Right cardiac atrium (tissue), 5 donors: Measurements from ENCODE around the gene NOLC1. TPM values are rescaled to one million over a fixed set of nuclear protein-coding genes. Genes with fewer than 3 reads are reported as not detected.

Source experiments
- ATAC-seq, 2 donors: fragments of 200-7000 bp; cut with Tn5 transposase; one replicate each; pipeline versions ENCODE4 v1.8.0 to v1.9.1; 2020; ENCODE audit warnings: moderate library complexity in 2 of 2, mild to moderate bottlenecking in 1 of 2
- DNase-seq, 3 donors: peaks; one replicate each; pipeline ENCODE4 v3.0.0-alpha.2; 2020
- H3K27ac ChIP-seq: one replicate; pipeline ENCODE4 v1.5.1; 2013; ENCODE audit warnings: mild to moderate bottlenecking, low read length, control low read depth, moderate library complexity
- H3K27me3 ChIP-seq: one replicate; pipeline ENCODE4 v1.6.1; 2013; ENCODE audit not compliant: control insufficient read depth, insufficient read depth
- H3K4me1 ChIP-seq: one replicate; pipeline ENCODE4 v1.6.1; 2013; ENCODE audit warnings: low read length; ENCODE audit not compliant: control insufficient read depth, insufficient read depth
- H3K4me3 ChIP-seq: one replicate; pipeline ENCODE4 v1.5.1; 2013; ENCODE audit warnings: low read length, control low read depth
- H3K9me3 ChIP-seq: one replicate; pipeline ENCODE4 v1.6.1; 2013; ENCODE audit warnings: low read length; ENCODE audit not compliant: control insufficient read depth
- WGBS: extraction: QIAGEN DNeasy Blood & Tissue Kit; methylation state at CpG from one replicate; pipeline ENCODE4 v1.1.7; 2013; 5-methylcytosine and 5-hydroxymethylcytosine counted together
- intact Hi-C, 4 donors: fragments of 100-400 bp; cut with DNase I; formaldehyde crosslinking; loops; one replicate each; pipeline versions ENCODE4 v1.11.0 to v1.14.0; 2022 to 2023
- polyA plus RNA-seq: library from polyadenylated mRNA; stranded (reverse); fragments of 200-250 nt; gene quantifications from one replicate; pipeline ENCODE4 v1.2.3, GENCODE V29; 2013
- total RNA-seq, 4 donors: library from RNA; stranded (reverse); fragmentation: NEBNext Ultra II Directional; extraction: Animal tissue kit (Norgen Biotek cat#: 25700); gene quantifications; one replicate each; pipeline ENCODE4 v1.2.1, GENCODE V29; 2021
- donor health status: healthy with polysubstance abuse.
- donor health status: DM: no; HTN: yes; CAD: no.
- donor health status: DM: no; HTN: no; CAD: no.
- donor health status: DM: no; HTN: yes; CAD: no; lungs with severe emphysema.
- donor health status: DM: yes; HTN: yes; CAD: no.

NOLC1 gene
- total and polyA plus RNA-seq, 5 donors = 18.4 to 38.0 (median 30.1) TPM

- no peak for DNase-seq
- no peak for ATAC-seq
- H3K27ac ChIP-seq = no peak overlapping the region
- H3K4me3 ChIP-seq = no peak overlapping the region
- 89% methylated on average over 5 of the region's 5 CpGs for WGBS
- H3K27me3 ChIP-seq = no peaks in the 10 kb centered on the region
- intact Hi-C loops = loop anchor here in 1 of 4 donors (10.0 kb wide), 1 partner anchor 66 kb away; the partner anchor contains the start of gene ELOVL3
- no peaks in the 10 kb centered on the region for H3K9me3 ChIP-seq
- no peaks in the 10 kb centered on the region for H3K4me1 ChIP-seq
Observed at GRCh38 chr10:102159051-102159597, 6.9 kb downstream of the NOLC1 start.

GRCh38 chr10:102159831-102160230 is 7.6 kb downstream of the NOLC1 start:
- no peaks in the 10 kb centered on the region for H3K27me3 ChIP-seq
- no peak overlapping the region for H3K4me3 ChIP-seq
- no peak overlapping the region for H3K27ac ChIP-seq
- H3K4me1 ChIP-seq = no peaks in the 10 kb centered on the region
- no peaks in the 10 kb centered on the region for H3K9me3 ChIP-seq
- intact Hi-C loops = loop anchor here in 3 of 4 donors (10.0 kb wide), 2 partner anchors 65 to 195 kb away; partner anchors contain the start of gene ELOVL3 (in 1 of the 3)
- DNase-seq = no peak
- 89% methylated on average over 4 of the region's 4 CpGs for WGBS
- no peak for ATAC-seq

GRCh38 chr10:102163342-102163989 is 11.3 kb downstream of the NOLC1 start:
- intact Hi-C loops = loop anchor here in 2 of 4 donors (10.0 kb wide), 1 partner anchor 191 kb away; no protein-coding TSS in a partner anchor
- WGBS = 64% methylated on average over 4 of the region's 4 CpGs
- Histone ChIP-seq H3K27me3 (no peaks in the 10 kb centered on the region), H3K27ac (no peak overlapping the region), H3K9me3 (no peaks in the 10 kb centered on the region), H3K4me3 (no peak overlapping the region), H3K4me1 (no peaks in the 10 kb centered on the region)
- ATAC-seq (no peak), DNase-seq (no peak)

GRCh38 chr10:102167861-102168260 is 15.7 kb downstream of the NOLC1 start:
- Histone ChIP-seq H3K27me3 (no peaks in the 10 kb centered on the region), H3K4me3 (no peak overlapping the region), H3K9me3 (no peaks in the 10 kb centered on the region), H3K4me1 (no peaks in the 10 kb centered on the region), H3K27ac (no peak overlapping the region)
- WGBS = 49% methylated on average over 1 of the region's 1 CpG
- ATAC-seq = no peak
- DNase-seq = no peak
- intact Hi-C loops = loop anchor here in 2 of 4 donors (10.0 kb wide), 1 partner anchor 187 kb away; no protein-coding TSS in a partner anchor

- DNase-seq (no peak), ATAC-seq (no peak)
- Histone ChIP-seq H3K27ac (no peak overlapping the region), H3K4me1 (no peaks in the 10 kb centered on the region), H3K27me3 (no peaks in the 10 kb centered on the region), H3K4me3 (no peak overlapping the region), H3K9me3 (no peaks in the 10 kb centered on the region)
- 83% methylated on average over 3 of the region's 3 CpGs for WGBS
- intact Hi-C loops = loop anchor here in 3 of 4 donors (5.0 to 10.0 kb wide), 3 partner anchors 54 to 187 kb away; partner anchors contain the start of gene ELOVL3 (in 3 of the 3)
Observed at GRCh38 chr10:102170602-102171001, 18.4 kb downstream of the NOLC1 start.

- H3K27me3 ChIP-seq = no peaks in the 10 kb centered on the region
- no peak for DNase-seq
- no peak overlapping the region for H3K4me3 ChIP-seq
- no peaks in the 10 kb centered on the region for H3K9me3 ChIP-seq
- no peak overlapping the region for H3K27ac ChIP-seq
- intact Hi-C loops = loop anchor here in 3 of 4 donors (5.0 to 10.0 kb wide), 3 partner anchors 53 to 185 kb away; partner anchors contain the start of gene ELOVL3 (in 3 of the 3)
- ATAC-seq = no peak
- H3K4me1 ChIP-seq = no peaks in the 10 kb centered on the region
- WGBS = 85% methylated on average over 8 of the region's 8 CpGs
Observed at GRCh38 chr10:102172288-102172687, 20.1 kb downstream of the NOLC1 start.

- WGBS = 29% methylated on average over 4 of the region's 4 CpGs
- no peak for ATAC-seq
- Histone ChIP-seq H3K4me1 (no peaks in the 10 kb centered on the region), H3K27me3 (no peaks in the 10 kb centered on the region), H3K9me3 (no peaks in the 10 kb centered on the region), H3K4me3 (no peak overlapping the region), H3K27ac (no peak overlapping the region)
- intact Hi-C loops = loop anchor here in 1 of 4 donors (10.0 kb wide), 1 partner anchor 49 kb away; the partner anchor contains the start of gene ELOVL3
- DNase-seq = no peak
Observed at GRCh38 chr10:102175415-102175814, 23.2 kb downstream of the NOLC1 start.

- Histone ChIP-seq H3K27me3 (no peaks in the 10 kb centered on the region), H3K27ac (no peak overlapping the region), H3K4me3 (no peak overlapping the region), H3K9me3 (no peaks in the 10 kb centered on the region), H3K4me1 (no peaks in the 10 kb centered on the region)
- 63% methylated on average over 2 of the region's 2 CpGs for WGBS
- ATAC-seq (no peak), DNase-seq (no peak)
- intact Hi-C loops = no loop called here
Observed at GRCh38 chr10:102184606-102185005, 32.4 kb downstream of the NOLC1 start.

GRCh38 chr10:102185272-102185671 is 33.1 kb downstream of the NOLC1 start:
- Histone ChIP-seq H3K4me3 (no peak overlapping the region), H3K27ac (no peak overlapping the region), H3K4me1 (no peaks in the 10 kb centered on the region), H3K27me3 (no peaks in the 10 kb centered on the region), H3K9me3 (no peaks in the 10 kb centered on the region)
- no peak for DNase-seq
- ATAC-seq = no peak
- intact Hi-C loops = no loop called here
- 69% methylated on average over 2 of the region's 2 CpGs for WGBS

GRCh38 chr10:102185811-102186527 is 33.8 kb downstream of the NOLC1 start:
- Histone ChIP-seq H3K27ac (no peak overlapping the region), H3K4me1 (no peaks in the 10 kb centered on the region), H3K9me3 (no peaks in the 10 kb centered on the region), H3K27me3 (no peaks in the 10 kb centered on the region), H3K4me3 (no peak overlapping the region)
- intact Hi-C loops = no loop called here
- 74% methylated on average over 15 of the region's 15 CpGs for WGBS
- ATAC-seq (peak in 1 of 2 donors; percentile 40), DNase-seq (no peak)
